GM23338 (cell line): Measurements from ENCODE around the gene MPND.

Experiments
- CREB1 ChIP-seq: fragments of 250-450 bp; sonication (Bioruptor Pico); IDR thresholded peaks from 2 replicates; pipeline ENCODE4 v1.5.0; 2020; ENCODE audit warnings: low read depth, mild to moderate bottlenecking, moderate library complexity
- CTCF ChIP-seq, 2 experiments: fragments of 200-600 bp in 1 of 2; sonication (generic) in 1 of 2; conservative IDR thresholded peaks; 2 replicates each; pipeline versions ENCODE4 v1.5.1 to v1.6.1; 2016 to 2017; ENCODE audit warnings: antibody characterized with exemption in 2 of 2, low read depth in 2 of 2, mild to moderate bottlenecking in 2 of 2, moderate library complexity in 1 of 2
- EZH2 ChIP-seq: fragments of 200-600 bp; sonication (generic); IDR thresholded peaks from one replicate; pipeline ENCODE4 v1.8.0; 2017; ENCODE audit warnings: antibody characterized with exemption, mild to moderate bottlenecking, low read depth; ENCODE audit not compliant: unreplicated experiment
- EZH2phosphoT487 ChIP-seq: fragments of 200-600 bp; sonication (generic); IDR thresholded peaks from one replicate; pipeline ENCODE4 v1.8.1; 2018; ENCODE audit warnings: antibody characterized with exemption; ENCODE audit not compliant: unreplicated experiment
- NANOG ChIP-seq: IDR thresholded peaks from 2 replicates; pipeline ENCODE4 v1.6.1; 2016; ENCODE audit warnings: antibody characterized with exemption, borderline replicate concordance
- POLR2AphosphoS5 ChIP-seq: IDR thresholded peaks from 2 replicates; pipeline ENCODE4 v1.6.1; 2016; ENCODE audit warnings: antibody characterized with exemption, low read depth
- REST ChIP-seq: IDR thresholded peaks from one replicate; pipeline ENCODE4 v1.6.1; 2018; ENCODE audit warnings: antibody characterized with exemption; ENCODE audit not compliant: unreplicated experiment
- ZNF462 ChIP-seq: fragments of 250-450 bp; sonication (Bioruptor Pico); IDR thresholded peaks from 2 replicates; pipeline ENCODE4 v1.5.0; 2020; ENCODE audit warnings: mild to moderate bottlenecking, moderate library complexity

GRCh38 chr19:4363571-4364304 is 20.4 kb downstream of the MPND start:
- TF ChIP-seq CTCF (conservative IDR thresholded peaks at IDR 0.05; ENCODE audit: low read depth in 2 of 2): no peak
- no peak for TF ChIP-seq EZH2
- peak; percentile 52; the same call in 1 of the 2 replicates for TF ChIP-seq POLR2AphosphoS5
- TF ChIP-seq CREB1 (CRISPR knock-in tag): no peak
- no peak for TF ChIP-seq EZH2phosphoT487
- TF ChIP-seq ZNF462 (CRISPR knock-in tag): no peak
- TF ChIP-seq NANOG: no peak
- TF ChIP-seq REST: no peak
